Hepatocyte (in vitro differentiated cells): ENCODE measurements around the gene IFT122.

Experiments used
- EZH2 ChIP-seq: fragments of 200-600 bp; sonication (generic); IDR thresholded peaks from 2 replicates; pipeline ENCODE4 v1.6.1; 2016; ENCODE audit warnings: antibody characterized with exemption, mild to moderate bottlenecking, borderline replicate concordance
- EZH2phosphoT487 ChIP-seq: fragments of 200-600 bp; sonication (generic); IDR thresholded peaks from one replicate; pipeline ENCODE4 v1.6.1; 2018; ENCODE audit warnings: antibody characterized with exemption, mild to moderate bottlenecking, low read depth, moderate library complexity; ENCODE audit not compliant: unreplicated experiment, severe bottlenecking
- TF ChIP-seq, protein P1 (sequence below): fragments of 200-600 bp; sonication (generic); IDR thresholded peaks from 2 replicates; pipeline ENCODE4 v1.5.1; 2016; ENCODE audit warnings: antibody characterized with exemption, mild to moderate bottlenecking; ENCODE audit not compliant: poor library complexity

GRCh38 chr3:129461022-129461421, 21.0 kb downstream of the IFT122 start:
- TF ChIP-seq, protein P1, sequence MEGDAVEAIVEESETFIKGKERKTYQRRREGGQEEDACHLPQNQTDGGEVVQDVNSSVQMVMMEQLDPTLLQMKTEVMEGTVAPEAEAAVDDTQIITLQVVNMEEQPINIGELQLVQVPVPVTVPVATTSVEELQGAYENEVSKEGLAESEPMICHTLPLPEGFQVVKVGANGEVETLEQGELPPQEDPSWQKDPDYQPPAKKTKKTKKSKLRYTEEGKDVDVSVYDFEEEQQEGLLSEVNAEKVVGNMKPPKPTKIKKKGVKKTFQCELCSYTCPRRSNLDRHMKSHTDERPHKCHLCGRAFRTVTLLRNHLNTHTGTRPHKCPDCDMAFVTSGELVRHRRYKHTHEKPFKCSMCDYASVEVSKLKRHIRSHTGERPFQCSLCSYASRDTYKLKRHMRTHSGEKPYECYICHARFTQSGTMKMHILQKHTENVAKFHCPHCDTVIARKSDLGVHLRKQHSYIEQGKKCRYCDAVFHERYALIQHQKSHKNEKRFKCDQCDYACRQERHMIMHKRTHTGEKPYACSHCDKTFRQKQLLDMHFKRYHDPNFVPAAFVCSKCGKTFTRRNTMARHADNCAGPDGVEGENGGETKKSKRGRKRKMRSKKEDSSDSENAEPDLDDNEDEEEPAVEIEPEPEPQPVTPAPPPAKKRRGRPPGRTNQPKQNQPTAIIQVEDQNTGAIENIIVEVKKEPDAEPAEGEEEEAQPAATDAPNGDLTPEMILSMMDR: no peak
- TF ChIP-seq EZH2phosphoT487: no peak
- TF ChIP-seq EZH2: no peak
